CD4-positive, alpha-beta memory T cell (primary cell): ENCODE data around the gene CAPSL. TPM values are rescaled to one million over a fixed set of nuclear protein-coding genes. Genes with fewer than 3 reads are reported as not detected.

Source experiments
- CTCF ChIA-PET: fragments of 350-600 bp; sonication (Branson Sonifier 250); formaldehyde crosslinking; loops from one replicate; lab custom pipeline; 2021; ENCODE audit warnings: inconsistent platforms; ENCODE audit not compliant: partially characterized antibody; lab: Charles Lee
- POLR2A ChIA-PET: fragments of 350-600 bp; sonication (Branson Sonifier 250); formaldehyde crosslinking; loops from one replicate; lab custom pipeline; 2021; ENCODE audit not compliant: partially characterized antibody; lab: Charles Lee
- DNase-seq, 5 donors: peaks; one replicate each; pipeline versions ENCODE4 v3.0.0 to v3.0.0-alpha.2; 2020 to 2022; ENCODE audit warnings: mixed read lengths in 1 of 5
- H3K27ac ChIP-seq: one replicate; pipeline ENCODE4 v1.7.0; 2013; ENCODE audit warnings: low read depth, low read length
- H3K27me3 ChIP-seq: 2 replicates; pipeline ENCODE4 v1.7.0; 2013; ENCODE audit warnings: mild to moderate bottlenecking, low read length, moderate library complexity; ENCODE audit not compliant: insufficient read depth
- H3K36me3 ChIP-seq: 2 replicates; pipeline ENCODE4 v1.7.0; 2013; ENCODE audit warnings: mild to moderate bottlenecking, low read length, moderate library complexity; ENCODE audit not compliant: insufficient read depth
- H3K4me1 ChIP-seq: 2 replicates; pipeline ENCODE4 v1.7.0; 2013; ENCODE audit warnings: mild to moderate bottlenecking, low read length, moderate library complexity; ENCODE audit not compliant: insufficient read depth
- H3K4me3 ChIP-seq, 2 donors: one replicate each; pipeline ENCODE4 v1.7.0; 2013; ENCODE audit warnings: low read length in 2 of 2, mild to moderate bottlenecking in 1 of 2
- H3K9me3 ChIP-seq, 2 donors: one replicate each; pipeline ENCODE4 v1.7.0; 2013; ENCODE audit warnings: low read length in 2 of 2, control low read depth in 1 of 2; ENCODE audit not compliant: control insufficient read depth in 1 of 2
- H3K27ac Mint-ChIP-seq, 7 donors: one replicate each; pipeline ENCODE4 v1.8.0; 2020 to 2021; ENCODE audit warnings: mixed read lengths in 7 of 7, mild to moderate bottlenecking in 6 of 7, inconsistent platforms in 3 of 7, moderate library complexity in 3 of 7
- H3K27me3 Mint-ChIP-seq, 2 donors: one replicate each; pipeline ENCODE4 v1.8.0; 2020 to 2021; ENCODE audit warnings: mixed read lengths in 2 of 2
- H3K36me3 Mint-ChIP-seq, 2 donors: one replicate each; pipeline ENCODE4 v1.8.0; 2020 to 2021; ENCODE audit warnings: mixed read lengths in 2 of 2, inconsistent platforms in 1 of 2, mild to moderate bottlenecking in 1 of 2
- H3K4me1 Mint-ChIP-seq, 4 donors: one replicate each; pipeline ENCODE4 v1.8.0; 2020 to 2021; ENCODE audit warnings: mixed read lengths in 4 of 4, mild to moderate bottlenecking in 1 of 4
- H3K4me3 Mint-ChIP-seq, 8 donors: one replicate each; pipeline ENCODE4 v1.8.0; 2020 to 2021; ENCODE audit warnings: mixed read lengths in 8 of 8, mild to moderate bottlenecking in 7 of 8, moderate library complexity in 6 of 8, inconsistent platforms in 3 of 8
- H3K9me3 Mint-ChIP-seq, 8 donors: one replicate each; pipeline ENCODE4 v1.8.0; 2020 to 2021; ENCODE audit warnings: mixed read lengths in 8 of 8, mild to moderate bottlenecking in 5 of 8, inconsistent platforms in 3 of 8, moderate library complexity in 1 of 8
- intact Hi-C: fragments of 100-400 bp; cut with micrococcal nuclease; formaldehyde crosslinking; loops from one replicate; pipeline ENCODE4 v1.15.1; 2023
- polyA plus RNA-seq, 2 donors: library from polyadenylated mRNA; unstranded; fragments of 300-500 nt; fragmentation: Illumina TruSeq; gene quantifications; one replicate each; pipeline ENCODE4 v1.2.3, GENCODE V29; 2021
- total RNA-seq, 2 experiments: library from RNA; stranded (reverse); gene quantifications; one replicate each; pipeline ENCODE4 v1.2.3, GENCODE V29; 2021

CAPSL gene
- total and polyA plus RNA-seq, 4 experiments from 2014 or later, result not detected

DNA sequence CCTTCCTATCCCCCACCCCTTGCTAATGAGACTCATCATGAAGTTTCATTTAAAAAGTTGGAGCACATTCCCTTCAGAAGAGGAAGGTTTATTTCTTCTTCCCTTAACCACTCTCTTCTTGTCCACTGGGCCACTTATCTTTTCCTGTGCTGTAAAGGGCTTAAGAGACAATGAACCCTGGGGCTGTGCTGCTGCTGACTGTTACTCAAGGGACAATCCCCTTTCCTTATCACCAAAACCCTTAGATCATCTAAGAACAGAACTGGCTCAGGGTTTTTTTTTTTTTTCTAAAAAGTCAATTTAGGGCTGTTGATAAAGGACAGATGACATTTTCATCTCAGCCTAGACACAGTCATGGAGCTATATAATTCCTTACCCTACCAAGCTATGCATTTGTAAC is 29.6 kb downstream of the CAPSL start:
- no peak overlapping the region for H3K27ac ChIP-seq
- Mint-ChIP-seq H3K4me1 (peaks cover 3 to 25% (median 15%) of the 10 kb centered on the region in 4 donors), H3K4me3 (no peak overlapping the region), H3K27ac (peak overlapping the region in 1 of 7 donors; percentile 24), H3K9me3 (peaks cover 0 to 16% (median 2%) of the 10 kb centered on the region in 8 donors), H3K27me3 (no peaks in the 10 kb centered on the region), H3K36me3 (peaks cover 0 to 9% of the 10 kb centered on the region in 2 donors)
- H3K4me3 ChIP-seq, result no peak overlapping the region
- no peak for DNase-seq
- no peaks in the 10 kb centered on the region for H3K36me3 ChIP-seq
- CTCF ChIA-PET, result interaction anchor here (1.7 to 1.8 kb wide), 2 partner anchors 16 to 18 kb away, joined by 5 to 9 read pairs; no protein-coding TSS in a partner anchor
- intact Hi-C loops, result no loop called here
- no peaks in the 10 kb centered on the region for H3K27me3 ChIP-seq
- H3K4me1 ChIP-seq, result no peaks in the 10 kb centered on the region
- POLR2A ChIA-PET, result interaction anchor here (3.2 kb wide), 1 partner anchor 28 kb away, joined by 25 read pairs; no protein-coding TSS in a partner anchor
- H3K9me3 ChIP-seq, result no peaks in the 10 kb centered on the region

DNA sequence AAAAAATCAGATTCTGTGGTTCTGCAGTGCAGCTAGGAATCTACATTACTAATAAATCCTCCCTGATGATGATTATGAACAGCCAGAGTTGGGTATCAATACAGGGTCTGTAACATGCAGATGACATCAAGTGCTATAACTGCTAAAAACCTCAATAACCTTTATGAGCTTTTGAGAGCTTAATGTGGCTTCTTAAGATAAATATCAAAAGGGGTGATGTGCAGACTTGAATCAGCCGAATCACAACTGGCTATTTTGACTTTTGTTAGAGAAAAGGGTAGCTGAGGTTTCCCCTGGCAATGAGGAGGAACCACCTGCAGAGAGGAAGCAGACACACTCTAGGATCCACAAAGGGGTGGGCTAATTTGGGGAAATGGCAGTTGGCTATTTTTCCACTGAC is 30.2 kb downstream of the CAPSL start:
- no peak for DNase-seq
- Mint-ChIP-seq H3K9me3 (peaks cover 0 to 16% (median 3%) of the 10 kb centered on the region in 8 donors), H3K36me3 (peaks cover 0 to 9% of the 10 kb centered on the region in 2 donors), H3K4me3 (no peak overlapping the region), H3K27ac (peak overlapping the region in 1 of 7 donors; percentile 24), H3K4me1 (peaks cover 3 to 27% (median 17%) of the 10 kb centered on the region in 4 donors), H3K27me3 (no peaks in the 10 kb centered on the region)
- Histone ChIP-seq H3K4me3 (no peak overlapping the region), H3K36me3 (no peaks in the 10 kb centered on the region), H3K27ac (no peak overlapping the region), H3K27me3 (no peaks in the 10 kb centered on the region), H3K9me3 (no peaks in the 10 kb centered on the region), H3K4me1 (no peaks in the 10 kb centered on the region)
- ChIA-PET POLR2A (interaction anchor here (3.2 kb wide), 1 partner anchor 27 kb away, joined by 25 read pairs; no protein-coding TSS in a partner anchor), CTCF (interaction anchor here (1.7 to 1.8 kb wide), 2 partner anchors 16 to 18 kb away, joined by 5 to 9 read pairs; no protein-coding TSS in a partner anchor)
- intact Hi-C loops, result no loop called here

DNA sequence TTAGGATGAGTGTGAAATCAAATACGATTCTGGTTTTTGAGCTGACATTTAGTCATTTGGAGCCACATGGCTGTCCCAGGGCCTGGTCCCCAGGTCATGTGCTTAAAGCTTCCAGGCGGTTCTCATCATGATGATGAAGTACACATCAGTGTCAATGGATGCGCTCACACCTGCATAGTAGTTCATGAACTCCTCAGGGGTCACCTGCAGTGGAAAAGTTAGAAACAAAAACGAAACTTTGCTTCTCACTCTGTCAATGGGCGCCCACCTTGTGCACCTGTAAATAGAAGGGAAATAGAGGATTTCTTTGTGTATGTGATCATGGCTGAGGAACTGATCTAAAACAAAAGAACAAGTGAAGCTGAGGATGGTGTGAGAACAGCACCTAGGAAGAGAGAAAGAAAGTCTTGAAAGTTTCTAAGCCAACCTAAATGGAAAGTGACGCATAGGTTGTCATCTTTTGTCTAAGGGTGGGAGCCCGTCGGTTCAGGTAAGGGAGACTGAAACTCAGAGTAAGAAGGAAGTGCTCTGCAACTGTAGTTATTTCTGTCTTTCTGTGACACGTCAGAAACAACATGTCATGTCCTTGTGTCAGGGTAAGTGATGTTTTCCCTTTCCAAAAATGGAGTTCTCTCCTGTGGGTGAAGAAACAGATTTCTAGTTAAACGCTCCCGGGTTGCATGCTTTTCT is 33.8 kb downstream of the CAPSL start:
- peak in 1 of 5 donors; percentile 39 for DNase-seq
- no peaks in the 10 kb centered on the region for H3K27me3 ChIP-seq
- peak overlapping the region in 4 of 8 donors; percentile 11 to 54 (median 34) for H3K4me3 Mint-ChIP-seq
- POLR2A ChIA-PET, result interaction anchor here (1.4 to 5.7 kb wide), 3 partner anchors 19 to 30 kb away, joined by 3 to 92 read pairs (median 26); no protein-coding TSS in a partner anchor
- CTCF ChIA-PET, result interaction anchor here (1.3 kb wide), 1 partner anchor 20 kb away, joined by 4 read pairs; no protein-coding TSS in a partner anchor
- peaks cover 33% of the 10 kb centered on the region for H3K4me1 ChIP-seq
- H3K27ac Mint-ChIP-seq, result peak overlapping the region in 5 of 7 donors; percentile 12 to 80 (median 23)
- intact Hi-C loops, result no loop called here
- H3K9me3 Mint-ChIP-seq, result peaks cover 0 to 9% (median 3%) of the 10 kb centered on the region in 8 donors
- no peaks in the 10 kb centered on the region for H3K36me3 ChIP-seq
- H3K4me1 Mint-ChIP-seq, result peaks cover 21 to 62% (median 47%) of the 10 kb centered on the region in 4 donors
- H3K27ac ChIP-seq, result no peak overlapping the region
- no peaks in the 10 kb centered on the region for H3K36me3 Mint-ChIP-seq
- no peaks in the 10 kb centered on the region for H3K27me3 Mint-ChIP-seq
- H3K4me3 ChIP-seq, result no peak overlapping the region
- H3K9me3 ChIP-seq, result no peaks in the 10 kb centered on the region

GRCh38 chr5:35903631-35904203 is 34.7 kb downstream of the CAPSL start:
- H3K4me1 ChIP-seq, result peaks cover 42% of the 10 kb centered on the region
- no peaks in the 10 kb centered on the region for H3K27me3 ChIP-seq
- H3K9me3 ChIP-seq, result no peaks in the 10 kb centered on the region
- Mint-ChIP-seq H3K4me3 (no peak overlapping the region), H3K36me3 (no peaks in the 10 kb centered on the region), H3K9me3 (peaks cover 0 to 9% (median 3%) of the 10 kb centered on the region in 8 donors), H3K4me1 (peaks cover 25 to 67% (median 53%) of the 10 kb centered on the region in 4 donors), H3K27ac (no peak overlapping the region), H3K27me3 (no peaks in the 10 kb centered on the region)
- intact Hi-C loops, result loop anchor here (2.0 kb wide), 1 partner anchor 19 kb away; no protein-coding TSS in a partner anchor
- ChIA-PET POLR2A (interaction anchor here (0.5 to 5.7 kb wide), 4 partner anchors 19 to 66 kb away, joined by 3 to 92 read pairs (median 14); no protein-coding TSS in a partner anchor), CTCF (interaction anchor here (1.3 kb wide), 1 partner anchor 21 kb away, joined by 4 read pairs; no protein-coding TSS in a partner anchor)
- H3K36me3 ChIP-seq, result no peaks in the 10 kb centered on the region
- H3K4me3 ChIP-seq, result no peak overlapping the region
- DNase-seq, result no peak
- no peak overlapping the region for H3K27ac ChIP-seq

- Mint-ChIP-seq H3K36me3 (no peaks in the 10 kb centered on the region), H3K9me3 (peaks cover 0 to 9% (median 3%) of the 10 kb centered on the region in 8 donors), H3K27ac (peak overlapping the region in 5 of 7 donors; percentile 29 to 62 (median 50)), H3K27me3 (no peaks in the 10 kb centered on the region), H3K4me3 (peak overlapping the region in 2 of 8 donors; percentile 1 to 21), H3K4me1 (peaks cover 24 to 63% (median 50%) of the 10 kb centered on the region in 4 donors)
- POLR2A ChIA-PET, result interaction anchor here (0.9 to 5.7 kb wide), 7 partner anchors 14 to 48 kb away, joined by 3 to 92 read pairs (median 6); no protein-coding TSS in a partner anchor
- no peak overlapping the region for H3K27ac ChIP-seq
- no peak overlapping the region for H3K4me3 ChIP-seq
- H3K9me3 ChIP-seq, result no peaks in the 10 kb centered on the region
- no peaks in the 10 kb centered on the region for H3K36me3 ChIP-seq
- H3K4me1 ChIP-seq, result peaks cover 42% of the 10 kb centered on the region
- DNase-seq, result peak in 2 of 5 donors; percentile 12 to 14
- intact Hi-C loops, result loop anchor here (2.0 kb wide), 1 partner anchor 17 kb away; no protein-coding TSS in a partner anchor
- CTCF ChIA-PET, result interaction anchor here (1.2 to 1.8 kb wide), 2 partner anchors 251 to 285 kb away, joined by 4 to 5 read pairs; partner anchors contain the start of gene SPEF2
- H3K27me3 ChIP-seq, result no peaks in the 10 kb centered on the region
Measured at GRCh38 chr5:35902046-35902672, 36.3 kb downstream of the CAPSL start.

DNA sequence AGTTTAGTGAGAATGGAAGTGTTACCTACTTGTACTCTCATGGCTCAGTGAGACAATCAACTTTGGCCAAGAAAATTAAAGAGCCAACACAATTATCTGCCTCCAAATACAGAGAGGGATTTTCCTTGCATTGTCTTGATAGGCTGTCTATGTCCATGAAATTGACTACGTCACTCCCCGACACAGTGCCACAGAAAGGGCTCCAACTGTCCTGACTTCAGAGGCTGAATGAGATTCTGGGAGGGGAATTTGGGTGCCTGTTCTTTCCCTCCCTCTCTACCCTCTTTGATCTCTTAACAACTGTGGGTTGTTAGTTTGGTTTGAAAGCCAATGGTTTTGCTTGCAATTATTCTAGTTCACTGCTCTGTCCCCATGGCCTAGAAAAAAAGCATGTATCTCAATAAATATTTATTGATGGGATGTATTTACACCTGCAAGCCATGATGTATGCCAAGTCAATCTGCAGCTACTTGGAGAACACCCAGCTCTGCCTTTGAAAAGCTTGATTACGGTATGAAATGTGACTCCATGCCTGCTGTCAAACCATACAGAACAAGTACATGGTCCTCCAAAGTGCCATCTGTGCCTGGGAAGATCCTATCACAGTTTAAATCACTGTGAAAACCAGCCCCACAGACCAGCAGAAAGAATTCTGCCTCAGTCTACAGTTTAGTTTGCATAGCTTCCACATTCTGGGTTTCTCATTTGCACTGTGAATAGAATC is 37.3 kb downstream of the CAPSL start:
- H3K4me1 ChIP-seq, result peaks cover 42% of the 10 kb centered on the region
- no peak overlapping the region for H3K27ac ChIP-seq
- H3K36me3 ChIP-seq, result no peaks in the 10 kb centered on the region
- no peaks in the 10 kb centered on the region for H3K9me3 ChIP-seq
- H3K4me3 ChIP-seq, result no peak overlapping the region
- H3K27ac Mint-ChIP-seq, result peak overlapping the region in 4 of 7 donors; percentile 17 to 60 (median 38)
- H3K4me3 Mint-ChIP-seq, result peak overlapping the region in 1 of 8 donors; percentile 6
- CTCF ChIA-PET, result interaction anchor here (1.2 to 1.8 kb wide), 2 partner anchors 250 to 283 kb away, joined by 4 to 5 read pairs; partner anchors contain the start of gene SPEF2
- no peaks in the 10 kb centered on the region for H3K27me3 ChIP-seq
- H3K36me3 Mint-ChIP-seq, result no peaks in the 10 kb centered on the region
- intact Hi-C loops, result no loop called here
- peaks cover 0 to 9% (median 3%) of the 10 kb centered on the region in 8 donors for H3K9me3 Mint-ChIP-seq
- no peaks in the 10 kb centered on the region for H3K27me3 Mint-ChIP-seq
- POLR2A ChIA-PET, result interaction anchor here (0.6 to 5.7 kb wide), 8 partner anchors 13 to 287 kb away, joined by 3 to 92 read pairs (median 6); no protein-coding TSS in a partner anchor
- no peak for DNase-seq
- peaks cover 24 to 63% (median 50%) of the 10 kb centered on the region in 4 donors for H3K4me1 Mint-ChIP-seq
